Stomach (tissue), 9 donors: ENCODE data around the gene IL4I1. TPM values are rescaled to one million over a fixed set of nuclear protein-coding genes. Genes with fewer than 3 reads are reported as not detected.

Experiments
- DNase-seq, 2 donors: peaks; one replicate each; pipeline versions ENCODE4 v3.0.0 to v3.0.0-alpha.2; 2013 to 2019
- H3K27ac ChIP-seq, 5 donors: fragments of 200-600 bp in 4 of 5; sonication (generic) in 4 of 5; one replicate each; pipeline ENCODE4 v1.5.1; 2013 to 2019; ENCODE audit warnings: mild to moderate bottlenecking in 1 of 5, moderate library complexity in 1 of 5
- H3K27me3 ChIP-seq, 3 donors: fragments of 200-600 bp; sonication (generic); one replicate each; pipeline ENCODE4 v1.5.1; 2017 to 2019; ENCODE audit warnings: mixed run types in 1 of 3
- H3K36me3 ChIP-seq, 4 donors: fragments of 200-600 bp; sonication (generic); 1 replicate in 3 of 4; 2 replicates in 1 of 4; pipeline ENCODE4 v1.5.1; 2016 to 2019
- H3K4me1 ChIP-seq, 4 donors: fragments of 200-600 bp; sonication (generic); one replicate each; pipeline ENCODE4 v1.5.1; 2016 to 2019
- H3K4me3 ChIP-seq, 4 donors: fragments of 200-600 bp; sonication (generic) in 3 of 4; one replicate each; pipeline ENCODE4 v1.5.1; 2016 to 2019; ENCODE audit warnings: mild to moderate bottlenecking in 1 of 4
- H3K9me3 ChIP-seq, 4 donors: fragments of 200-600 bp; sonication (generic); one replicate each; pipeline ENCODE4 v1.5.1; 2016 to 2019
- CTCF ChIP-seq, 7 experiments: fragments of 450-650 bp in 4 of 7; fragments of 200-600 bp in 3 of 7; sonication (generic) in 3 of 7; IDR thresholded peaks; one replicate each; pipeline ENCODE4 v1.5.1; 2016 to 2019; ENCODE audit warnings: antibody characterized with exemption in 7 of 7, control low read depth in 2 of 7, mild to moderate bottlenecking in 1 of 7
- EP300 ChIP-seq: sonication (generic); formaldehyde crosslinking; IDR thresholded peaks from one replicate; pipeline ENCODE4 v1.6.1; 2017; ENCODE audit warnings: antibody characterized with exemption
- POLR2A ChIP-seq, 4 donors: fragments of 450-650 bp; IDR thresholded peaks; one replicate each; pipeline ENCODE4 v1.6.1; 2016; ENCODE audit warnings: antibody characterized with exemption in 4 of 4, control low read depth in 2 of 4, mild to moderate bottlenecking in 1 of 4, moderate library complexity in 1 of 4
- POLR2AphosphoS5 ChIP-seq, 3 donors: sonication (generic); formaldehyde crosslinking; IDR thresholded peaks; one replicate each; pipeline ENCODE4 v1.6.1; 2016; ENCODE audit warnings: antibody characterized with exemption in 3 of 3
- WGBS, 5 donors: extraction: QIAGEN DNeasy Blood & Tissue Kit in 3 of 5; methylation state at CpG; one replicate each; pipeline versions ENCODE4 v1.1.5 to v1.1.7; 2013 to 2018; 5-methylcytosine and 5-hydroxymethylcytosine counted together
- intact Hi-C: fragments of 100-400 bp; cut with DNase I; formaldehyde crosslinking; loops from one replicate; pipeline ENCODE4 v1.15.1; 2023; ENCODE audit warnings: low total_unique reads
- polyA plus RNA-seq, 3 donors: library from polyadenylated mRNA; stranded (reverse); fragments of 200-250 nt; gene quantifications; one replicate each; pipeline ENCODE4 v1.2.3, GENCODE V29; 2013
- total RNA-seq, 5 donors: library from RNA; depleted of rRNA; stranded (reverse); fragments of >200 nt; gene quantifications; one replicate each; pipeline versions ENCODE4 v1.1.0 to v1.2.3, GENCODE V29; 2014 to 2016
- donor health status: healthy with polysubstance abuse.
- donor health status: Bipolar disorder and iron deficiency.
- donor health status: healthy.

The IL4I1 gene
- total and polyA plus RNA-seq, 8 donors = 0.45 to 1.1 (median 0.66) TPM; not detected in 2

- 0 to 1% (median 0%) methylated on average over 41 to 61 of the region's 61 CpGs for WGBS, 5 donors
- intact Hi-C loops = no loop called here
- Histone ChIP-seq H3K4me3 (peak within 1 kb of the TSS; percentile 73 to 100 (median 92)), H3K9me3 (no peaks in the 10 kb centered on the region), H3K27ac (peak within 1 kb of the TSS; percentile 98 to 100 (median 98)), H3K36me3 (peaks cover 24 to 55% (median 50%) of the 10 kb centered on the region in 4 donors), H3K4me1 (peaks cover 23 to 48% (median 37%) of the 10 kb centered on the region in 4 donors), H3K27me3 (no peaks in the 10 kb centered on the region)
- TF ChIP-seq POLR2AphosphoS5 (IDR thresholded peaks at IDR 0.05) (peak; percentile 74 to 88 (median 78)), CTCF (IDR thresholded peaks at IDR 0.05) (no peak), EP300 (no peak), POLR2A (IDR thresholded peaks at IDR 0.05) (peak in 2 of 4 donors; percentile 59 to 77)
- peak; percentile 99 to 100 for DNase-seq
Observed at GRCh38 chr19:49877020-49877878, 19.4 kb downstream of the IL4I1 start, which contains the start of the genes AKT1S1 and TBC1D17. TSS of gene AKT1S1 (minus strand) at chr19:49877355. CDS start at chr19:49873295, 4,060 bp downstream. TSS of gene TBC1D17 (plus strand) at chr19:49877702. CDS start at chr19:49877724, 22 bp downstream.

- DNase-seq = peak; percentile 99 to 100
- Histone ChIP-seq H3K36me3 (peaks cover 18 to 53% (median 46%) of the 10 kb centered on the region in 4 donors), H3K9me3 (no peaks in the 10 kb centered on the region), H3K4me3 (peak overlapping the region; percentile 73 to 100 (median 92)), H3K27me3 (no peaks in the 10 kb centered on the region), H3K4me1 (peaks cover 23 to 53% (median 37%) of the 10 kb centered on the region in 4 donors), H3K27ac (peak overlapping the region; percentile 96 to 100 (median 98))
- TF ChIP-seq POLR2A (IDR thresholded peaks at IDR 0.05) (no peak), CTCF (IDR thresholded peaks at IDR 0.05) (no peak), POLR2AphosphoS5 (IDR thresholded peaks at IDR 0.05) (peak in 2 of 3 donors; percentile 74 to 95)
- intact Hi-C loops = no loop called here
- WGBS, 5 donors = 0 to 1% (median 0%) methylated on average over 28 to 46 of the region's 46 CpGs
Observed at GRCh38 chr19:49876422-49877019, 20.2 kb downstream of the IL4I1 start.

- Histone ChIP-seq H3K9me3 (no peaks in the 10 kb centered on the region), H3K4me1 (peaks cover 23 to 53% (median 39%) of the 10 kb centered on the region in 4 donors), H3K36me3 (peaks cover 18 to 53% (median 46%) of the 10 kb centered on the region in 4 donors), H3K4me3 (peak overlapping the region; percentile 73 to 100 (median 92)), H3K27me3 (no peaks in the 10 kb centered on the region), H3K27ac (peak overlapping the region; percentile 86 to 100 (median 98))
- intact Hi-C loops = no loop called here
- no peak for TF ChIP-seq CTCF (IDR thresholded peaks at IDR 0.05)
- no peak for TF ChIP-seq POLR2A (IDR thresholded peaks at IDR 0.05)
- TF ChIP-seq POLR2AphosphoS5 (IDR thresholded peaks at IDR 0.05) = no peak
- no peak for TF ChIP-seq EP300
- peak in 1 of 2 donors; percentile 87 for DNase-seq
- 0 to 1% (median 1%) methylated on average over 20 to 28 of the region's 28 CpGs for WGBS, 5 donors
Observed at GRCh38 chr19:49875857-49876421, 20.7 kb downstream of the IL4I1 start.

DNA sequence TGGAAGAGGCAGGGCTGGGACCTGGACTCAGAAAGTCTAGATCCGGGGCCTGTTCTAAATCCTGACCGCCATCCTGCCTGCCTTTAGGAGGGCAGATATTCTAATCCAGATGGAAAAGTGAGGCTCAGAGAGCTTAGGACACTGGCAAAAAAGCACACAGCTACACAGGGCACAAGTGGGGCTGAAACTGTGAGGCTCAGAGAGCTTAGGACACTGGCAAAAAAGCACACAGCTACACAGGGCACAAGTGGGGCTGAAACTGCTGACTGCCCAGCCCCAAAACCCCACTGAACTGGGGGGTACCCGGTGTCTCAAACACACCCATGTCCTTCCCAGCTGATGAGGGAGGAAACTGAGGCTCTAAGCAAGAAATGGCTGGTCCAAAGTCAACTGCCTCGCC is 21.5 kb downstream of the IL4I1 start:
- no peak for TF ChIP-seq CTCF (IDR thresholded peaks at IDR 0.05)
- TF ChIP-seq POLR2AphosphoS5 (IDR thresholded peaks at IDR 0.05) = no peak
- TF ChIP-seq POLR2A (IDR thresholded peaks at IDR 0.05) = no peak
- no peak for TF ChIP-seq EP300
- Histone ChIP-seq H3K27ac (peak overlapping the region in 4 of 5 donors; percentile 98 to 100 (median 98)), H3K27me3 (no peaks in the 10 kb centered on the region), H3K4me1 (peaks cover 31 to 60% (median 46%) of the 10 kb centered on the region in 4 donors), H3K4me3 (peak overlapping the region in 3 of 4 donors; percentile 73 to 100 (median 93)), H3K9me3 (no peaks in the 10 kb centered on the region), H3K36me3 (peaks cover 11 to 49% (median 42%) of the 10 kb centered on the region in 4 donors)
- intact Hi-C loops = no loop called here
- 82 to 91% (median 85%) methylated on average over 4 of the region's 4 CpGs for WGBS, 5 donors
- no peak for DNase-seq
